ENCODE results near the gene CACNA2D4. TPM values are rescaled to one million over a fixed set of nuclear protein-coding genes. Genes with fewer than 3 reads are reported as not detected.

CACNA2D4 gene
- total RNA-seq, 1 experiment from 2014 or later: 1.7 TPM

DNA sequence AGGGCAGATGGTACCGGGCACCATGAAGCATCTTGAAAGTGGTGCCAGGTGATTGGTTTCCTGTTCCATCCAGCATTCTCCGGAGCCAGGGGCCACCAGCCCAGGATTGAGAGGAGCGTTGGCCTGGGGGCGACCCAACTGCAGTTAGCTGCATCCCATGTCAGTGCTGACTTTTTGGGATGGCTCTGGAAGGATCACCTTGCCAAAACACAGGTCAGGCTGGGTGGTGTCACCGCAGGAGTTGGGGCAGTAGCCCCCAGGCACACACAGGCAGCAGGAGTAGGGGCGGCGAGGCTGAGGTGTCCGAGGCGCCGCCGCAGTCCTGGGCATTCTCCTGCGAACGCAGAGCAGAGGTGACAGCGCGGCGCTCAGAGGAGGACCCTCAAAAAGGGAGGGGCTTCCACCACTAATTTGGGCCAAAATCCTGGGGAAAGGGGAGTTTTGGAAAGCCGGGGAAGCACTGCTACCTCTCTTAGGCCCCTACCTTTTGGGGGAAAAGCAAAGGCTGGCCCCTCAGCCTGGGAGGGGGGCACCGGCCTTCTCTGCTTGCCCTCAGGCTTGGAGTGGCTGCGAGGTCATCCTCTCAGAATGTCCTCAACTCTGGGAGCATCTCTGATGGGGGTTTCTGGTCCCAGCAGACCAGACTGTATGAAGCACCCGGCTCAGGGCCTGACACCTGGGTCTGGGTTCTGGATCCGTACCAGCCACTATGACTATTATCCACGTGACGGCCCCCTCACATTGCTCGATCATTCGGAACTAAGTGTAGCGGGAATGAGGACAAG is 124.8 kb downstream of the CACNA2D4 start:
- ChIA-PET POLR2A (no interaction called here), RAD21 (ENCODE audit: low non-redundant PET in 1 of 2, low total read pairs in 2 of 2, uncharacterized antibody in 2 of 2, unreplicated experiment in 2 of 2) (no interaction called here), CTCF (interaction anchor here (1.7 to 5.6 kb wide), 2 partner anchors 141 to 146 kb away, joined by 14 to 242 read pairs; no protein-coding TSS in a partner anchor)
- Histone ChIP-seq H3K4me1 (ENCODE audit: control insufficient read depth in 1 of 2, insufficient read depth in 2 of 2, low read length in 2 of 2) (peaks cover 3 to 20% of the 10 kb centered on the region in 2 experiments; a peak in 3 of 4 replicates), H3K9me2 (ENCODE audit: insufficient read depth) (no peaks in the 10 kb centered on the region), H3K27ac (ENCODE audit: low read depth, low read length) (no peak overlapping the region), H3K79me2 (ENCODE audit: insufficient read depth, low read length) (no peaks in the 10 kb centered on the region), H4K20me1 (ENCODE audit: insufficient read depth) (no peaks in the 10 kb centered on the region), H3K4me3 (replicated peaks in 1 of 2; ENCODE audit: low read depth in 1 of 2, low read length in 2 of 2) (no peak overlapping the region), H3K27me3 (ENCODE audit: insufficient read depth, low read length) (no peaks in the 10 kb centered on the region), H2AFZ (ENCODE audit: low read depth, low read length, poor library complexity, severe bottlenecking) (no peak overlapping the region), H3K9me3 (ENCODE audit: control insufficient read depth in 1 of 2, insufficient read depth in 1 of 2, low read depth in 1 of 2, low read length in 2 of 2) (no peaks in the 10 kb centered on the region), H3K9ac (ENCODE audit: low read length) (no peak overlapping the region), H3K36me3 (ENCODE audit: control insufficient read depth in 1 of 2, insufficient read depth in 2 of 2, low read length in 2 of 2) (no peaks in the 10 kb centered on the region), H3K4me2 (ENCODE audit: low read length) (no peak overlapping the region)
- BruUV-seq (replicated peaks): no TSS peak
- no peak for DNase-seq (ENCODE audit: low read depth, low spot score)
- no peak for ATAC-seq
- intact Hi-C loops (cut with micrococcal nuclease): no loop called here
- no peak for TF ChIP-seq CEBPB (IDR thresholded peaks at IDR 0.05; ENCODE audit: low read depth)
- TF ChIP-seq RAD21 (IDR thresholded peaks at IDR 0.05; ENCODE audit: low read depth): no peak
- no peak for TF ChIP-seq ZFX (IDR thresholded peaks at IDR 0.05)
- TF ChIP-seq TCF7L2 (IDR thresholded peaks at IDR 0.05; ENCODE audit: borderline replicate concordance, extremely low read depth, insufficient read depth, insufficient read length): no peak
- TF ChIP-seq EGR1 (IDR thresholded peaks at IDR 0.05; ENCODE audit: low read depth): no peak
- TF ChIP-seq ZNF274 (IDR thresholded peaks at IDR 0.05; ENCODE audit: low read depth, low read length): no peak
- TF ChIP-seq, protein P1, sequence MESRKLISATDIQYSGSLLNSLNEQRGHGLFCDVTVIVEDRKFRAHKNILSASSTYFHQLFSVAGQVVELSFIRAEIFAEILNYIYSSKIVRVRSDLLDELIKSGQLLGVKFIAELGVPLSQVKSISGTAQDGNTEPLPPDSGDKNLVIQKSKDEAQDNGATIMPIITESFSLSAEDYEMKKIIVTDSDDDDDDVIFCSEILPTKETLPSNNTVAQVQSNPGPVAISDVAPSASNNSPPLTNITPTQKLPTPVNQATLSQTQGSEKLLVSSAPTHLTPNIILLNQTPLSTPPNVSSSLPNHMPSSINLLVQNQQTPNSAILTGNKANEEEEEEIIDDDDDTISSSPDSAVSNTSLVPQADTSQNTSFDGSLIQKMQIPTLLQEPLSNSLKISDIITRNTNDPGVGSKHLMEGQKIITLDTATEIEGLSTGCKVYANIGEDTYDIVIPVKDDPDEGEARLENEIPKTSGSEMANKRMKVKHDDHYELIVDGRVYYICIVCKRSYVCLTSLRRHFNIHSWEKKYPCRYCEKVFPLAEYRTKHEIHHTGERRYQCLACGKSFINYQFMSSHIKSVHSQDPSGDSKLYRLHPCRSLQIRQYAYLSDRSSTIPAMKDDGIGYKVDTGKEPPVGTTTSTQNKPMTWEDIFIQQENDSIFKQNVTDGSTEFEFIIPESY (IDR thresholded peaks at IDR 0.05; ENCODE audit: extremely low read depth, insufficient replicate concordance, low read length): no peak
- TF ChIP-seq POLR2AphosphoS5 (IDR thresholded peaks at IDR 0.05; ENCODE audit: low read depth, low read length): no peak
- TF ChIP-seq, protein P2, sequence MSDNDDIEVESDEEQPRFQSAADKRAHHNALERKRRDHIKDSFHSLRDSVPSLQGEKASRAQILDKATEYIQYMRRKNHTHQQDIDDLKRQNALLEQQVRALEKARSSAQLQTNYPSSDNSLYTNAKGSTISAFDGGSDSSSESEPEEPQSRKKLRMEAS (IDR thresholded peaks at IDR 0.05): no peak
- TF ChIP-seq ELF1 (IDR thresholded peaks at IDR 0.05; ENCODE audit: borderline replicate concordance, low read depth): no peak
- TF ChIP-seq SIN3A (IDR thresholded peaks at IDR 0.05; ENCODE audit: low read depth): no peak
- TF ChIP-seq JUND (IDR thresholded peaks at IDR 0.05): no peak
- TF ChIP-seq, protein P3, sequence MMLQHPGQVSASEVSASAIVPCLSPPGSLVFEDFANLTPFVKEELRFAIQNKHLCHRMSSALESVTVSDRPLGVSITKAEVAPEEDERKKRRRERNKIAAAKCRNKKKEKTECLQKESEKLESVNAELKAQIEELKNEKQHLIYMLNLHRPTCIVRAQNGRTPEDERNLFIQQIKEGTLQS (IDR thresholded peaks at IDR 0.05): no peak
- no peak for TF ChIP-seq EZH2 (IDR thresholded peaks at IDR 0.05)
- TF ChIP-seq SRF (IDR thresholded peaks at IDR 0.05; ENCODE audit: low read depth): no peak
- TF ChIP-seq, protein P4, sequence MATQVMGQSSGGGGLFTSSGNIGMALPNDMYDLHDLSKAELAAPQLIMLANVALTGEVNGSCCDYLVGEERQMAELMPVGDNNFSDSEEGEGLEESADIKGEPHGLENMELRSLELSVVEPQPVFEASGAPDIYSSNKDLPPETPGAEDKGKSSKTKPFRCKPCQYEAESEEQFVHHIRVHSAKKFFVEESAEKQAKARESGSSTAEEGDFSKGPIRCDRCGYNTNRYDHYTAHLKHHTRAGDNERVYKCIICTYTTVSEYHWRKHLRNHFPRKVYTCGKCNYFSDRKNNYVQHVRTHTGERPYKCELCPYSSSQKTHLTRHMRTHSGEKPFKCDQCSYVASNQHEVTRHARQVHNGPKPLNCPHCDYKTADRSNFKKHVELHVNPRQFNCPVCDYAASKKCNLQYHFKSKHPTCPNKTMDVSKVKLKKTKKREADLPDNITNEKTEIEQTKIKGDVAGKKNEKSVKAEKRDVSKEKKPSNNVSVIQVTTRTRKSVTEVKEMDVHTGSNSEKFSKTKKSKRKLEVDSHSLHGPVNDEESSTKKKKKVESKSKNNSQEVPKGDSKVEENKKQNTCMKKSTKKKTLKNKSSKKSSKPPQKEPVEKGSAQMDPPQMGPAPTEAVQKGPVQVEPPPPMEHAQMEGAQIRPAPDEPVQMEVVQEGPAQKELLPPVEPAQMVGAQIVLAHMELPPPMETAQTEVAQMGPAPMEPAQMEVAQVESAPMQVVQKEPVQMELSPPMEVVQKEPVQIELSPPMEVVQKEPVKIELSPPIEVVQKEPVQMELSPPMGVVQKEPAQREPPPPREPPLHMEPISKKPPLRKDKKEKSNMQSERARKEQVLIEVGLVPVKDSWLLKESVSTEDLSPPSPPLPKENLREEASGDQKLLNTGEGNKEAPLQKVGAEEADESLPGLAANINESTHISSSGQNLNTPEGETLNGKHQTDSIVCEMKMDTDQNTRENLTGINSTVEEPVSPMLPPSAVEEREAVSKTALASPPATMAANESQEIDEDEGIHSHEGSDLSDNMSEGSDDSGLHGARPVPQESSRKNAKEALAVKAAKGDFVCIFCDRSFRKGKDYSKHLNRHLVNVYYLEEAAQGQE (IDR thresholded peaks at IDR 0.05; ENCODE audit: low read depth): no peak
- no peak for TF ChIP-seq CBX3 (IDR thresholded peaks at IDR 0.05; ENCODE audit: low read depth)
- TF ChIP-seq, protein P5, sequence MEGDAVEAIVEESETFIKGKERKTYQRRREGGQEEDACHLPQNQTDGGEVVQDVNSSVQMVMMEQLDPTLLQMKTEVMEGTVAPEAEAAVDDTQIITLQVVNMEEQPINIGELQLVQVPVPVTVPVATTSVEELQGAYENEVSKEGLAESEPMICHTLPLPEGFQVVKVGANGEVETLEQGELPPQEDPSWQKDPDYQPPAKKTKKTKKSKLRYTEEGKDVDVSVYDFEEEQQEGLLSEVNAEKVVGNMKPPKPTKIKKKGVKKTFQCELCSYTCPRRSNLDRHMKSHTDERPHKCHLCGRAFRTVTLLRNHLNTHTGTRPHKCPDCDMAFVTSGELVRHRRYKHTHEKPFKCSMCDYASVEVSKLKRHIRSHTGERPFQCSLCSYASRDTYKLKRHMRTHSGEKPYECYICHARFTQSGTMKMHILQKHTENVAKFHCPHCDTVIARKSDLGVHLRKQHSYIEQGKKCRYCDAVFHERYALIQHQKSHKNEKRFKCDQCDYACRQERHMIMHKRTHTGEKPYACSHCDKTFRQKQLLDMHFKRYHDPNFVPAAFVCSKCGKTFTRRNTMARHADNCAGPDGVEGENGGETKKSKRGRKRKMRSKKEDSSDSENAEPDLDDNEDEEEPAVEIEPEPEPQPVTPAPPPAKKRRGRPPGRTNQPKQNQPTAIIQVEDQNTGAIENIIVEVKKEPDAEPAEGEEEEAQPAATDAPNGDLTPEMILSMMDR (IDR thresholded peaks at IDR 0.05 in 2 of 3, conservative IDR thresholded peaks at IDR 0.05 in 1 of 3; ENCODE audit: borderline replicate concordance in 1 of 3, insufficient read depth in 1 of 3, low read depth in 2 of 3, low read length in 2 of 3): no peak
